Left lung (tissue), 10 donors: ENCODE results near the gene TSFM. TPM values are rescaled to one million over a fixed set of nuclear protein-coding genes. Genes with fewer than 3 reads are reported as not detected.

Source experiments
- ATAC-seq: fragments of 200-7000 bp; cut with Tn5 transposase; one replicate; pipeline ENCODE4 v1.9.1; 2020; ENCODE audit warnings: moderate library complexity
- DNase-seq, 4 donors: peaks; one replicate each; pipeline ENCODE4 v3.0.0-alpha.2; 2013 to 2020
- H3K27ac ChIP-seq, 2 donors: fragments of 200-600 bp; sonication (generic) in 1 of 2; one replicate each; pipeline versions ENCODE4 v1.5.0 to v1.8.0; 2020 to 2021
- H3K27me3 ChIP-seq, 2 donors: fragments of 200-600 bp; sonication (generic) in 1 of 2; one replicate each; pipeline versions ENCODE4 v1.5.0 to v1.8.0; 2020 to 2021
- H3K36me3 ChIP-seq, 2 donors: fragments of 200-600 bp; sonication (generic) in 1 of 2; one replicate each; pipeline versions ENCODE4 v1.5.0 to v1.8.0; 2020 to 2021
- H3K4me1 ChIP-seq, 2 donors: fragments of 200-600 bp; one replicate each; pipeline ENCODE4 v1.8.0; 2021
- H3K4me3 ChIP-seq, 2 donors: fragments of 200-600 bp; sonication (generic) in 1 of 2; one replicate each; pipeline versions ENCODE4 v1.5.0 to v1.8.0; 2020 to 2021; ENCODE audit warnings: mild to moderate bottlenecking in 1 of 2
- H3K9me3 ChIP-seq, 2 donors: fragments of 200-600 bp; sonication (generic) in 1 of 2; one replicate each; pipeline versions ENCODE4 v1.5.0 to v1.8.0; 2020 to 2021
- intact Hi-C, 2 donors: fragments of 100-400 bp; cut with DNase I; formaldehyde crosslinking; loops; one replicate each; pipeline versions ENCODE4 v1.11.2 to v1.14.2; 2022
- polyA plus RNA-seq, 6 donors: library from polyadenylated mRNA; unstranded; fragments of 120-200 nt; gene quantifications; one replicate each; pipeline ENCODE4 v1.2.1, GENCODE V29; 2013; ENCODE audit not compliant: insufficient read length in 6 of 6
- total RNA-seq, 2 donors: library from RNA; stranded (reverse); fragmentation: NEBNext Ultra II Directional; extraction: Animal tissue kit (Norgen Biotek cat#: 25700); gene quantifications; one replicate each; pipeline ENCODE4 v1.2.1, GENCODE V29; 2021
- TF ChIP-seq, protein P1 (sequence below), 2 donors: fragments of 200-600 bp; sonication (generic) in 1 of 2; IDR thresholded peaks; one replicate each; pipeline versions ENCODE4 v1.5.0 to v1.8.0; 2021; ENCODE audit warnings: antibody characterized with exemption in 2 of 2
- donor health status: DM: no; HTN: yes; CAD: no.
- donor health status: DM: no; HTN: no; CAD: no.

TSFM gene
- total and polyA plus RNA-seq, 8 donors = 25.6 to 35.3 (median 30.7) TPM

DNA sequence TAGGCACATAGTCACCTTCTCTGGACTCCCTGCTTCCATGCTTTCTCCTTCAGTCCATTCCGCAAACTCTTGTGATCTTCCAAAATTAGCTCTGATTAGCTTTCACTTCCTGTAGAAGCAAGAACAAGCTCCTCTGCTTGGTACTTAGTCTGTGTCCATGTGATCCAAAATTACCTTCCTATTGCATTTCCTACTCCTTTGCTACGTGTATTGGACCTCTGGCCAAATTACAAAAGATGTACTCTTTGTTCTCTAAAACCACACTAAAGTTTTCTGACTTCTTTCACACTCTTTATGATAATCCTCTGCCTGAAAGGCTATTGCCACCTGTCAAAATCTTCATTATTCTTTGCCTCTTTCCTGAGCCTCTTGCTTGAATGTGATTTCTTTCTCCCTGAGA is 786 bp upstream of the TSFM start:
- no peak overlapping the region for H3K4me3 ChIP-seq
- no peak for ATAC-seq
- H3K4me1 ChIP-seq = peaks cover 10 to 33% of the 10 kb centered on the region in 2 donors
- no peaks in the 10 kb centered on the region for H3K27me3 ChIP-seq
- TF ChIP-seq, protein P1, sequence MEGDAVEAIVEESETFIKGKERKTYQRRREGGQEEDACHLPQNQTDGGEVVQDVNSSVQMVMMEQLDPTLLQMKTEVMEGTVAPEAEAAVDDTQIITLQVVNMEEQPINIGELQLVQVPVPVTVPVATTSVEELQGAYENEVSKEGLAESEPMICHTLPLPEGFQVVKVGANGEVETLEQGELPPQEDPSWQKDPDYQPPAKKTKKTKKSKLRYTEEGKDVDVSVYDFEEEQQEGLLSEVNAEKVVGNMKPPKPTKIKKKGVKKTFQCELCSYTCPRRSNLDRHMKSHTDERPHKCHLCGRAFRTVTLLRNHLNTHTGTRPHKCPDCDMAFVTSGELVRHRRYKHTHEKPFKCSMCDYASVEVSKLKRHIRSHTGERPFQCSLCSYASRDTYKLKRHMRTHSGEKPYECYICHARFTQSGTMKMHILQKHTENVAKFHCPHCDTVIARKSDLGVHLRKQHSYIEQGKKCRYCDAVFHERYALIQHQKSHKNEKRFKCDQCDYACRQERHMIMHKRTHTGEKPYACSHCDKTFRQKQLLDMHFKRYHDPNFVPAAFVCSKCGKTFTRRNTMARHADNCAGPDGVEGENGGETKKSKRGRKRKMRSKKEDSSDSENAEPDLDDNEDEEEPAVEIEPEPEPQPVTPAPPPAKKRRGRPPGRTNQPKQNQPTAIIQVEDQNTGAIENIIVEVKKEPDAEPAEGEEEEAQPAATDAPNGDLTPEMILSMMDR (IDR thresholded peaks at IDR 0.05) = no peak
- peaks cover 8 to 25% of the 10 kb centered on the region in 2 donors for H3K36me3 ChIP-seq
- peak overlapping the region in 1 of 2 donors; percentile 74 for H3K27ac ChIP-seq
- intact Hi-C loops = no loop called here
- no peak for DNase-seq
- H3K9me3 ChIP-seq = no peaks in the 10 kb centered on the region

GRCh38 chr12:57782243-57782607 is 362 bp upstream of the TSFM start:
- TF ChIP-seq, protein P1 (IDR thresholded peaks at IDR 0.05) = no peak
- Histone ChIP-seq H3K9me3 (no peaks in the 10 kb centered on the region), H3K27ac (peak overlapping the region in 1 of 2 donors; percentile 74), H3K4me1 (peaks cover 10 to 33% of the 10 kb centered on the region in 2 donors), H3K4me3 (peak overlapping the region in 1 of 2 donors; percentile 91), H3K27me3 (no peaks in the 10 kb centered on the region), H3K36me3 (peaks cover 8 to 29% of the 10 kb centered on the region in 2 donors)
- no peak for DNase-seq
- intact Hi-C loops = no loop called here
- ATAC-seq = no peak

DNA sequence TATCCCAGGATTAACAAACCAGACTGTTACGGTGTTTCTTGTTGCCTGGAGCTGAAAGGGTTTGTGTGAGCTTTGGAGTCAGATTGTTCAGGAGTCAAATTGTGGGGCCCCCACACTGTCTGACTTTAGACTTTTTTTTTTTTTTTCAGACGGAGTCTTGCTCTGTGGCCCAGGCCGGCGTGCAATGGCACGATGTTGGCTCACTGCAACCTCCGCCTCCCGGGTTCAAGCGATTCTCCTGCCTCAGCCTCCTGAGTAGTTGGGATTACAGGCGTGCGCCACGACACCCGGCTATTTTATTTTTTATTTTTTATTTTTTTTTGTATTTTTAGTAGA is 847 bp downstream of the TSFM start:
- intact Hi-C loops = no loop called here
- TF ChIP-seq, protein P1 (IDR thresholded peaks at IDR 0.05) = no peak
- H3K4me3 ChIP-seq = peak overlapping the region; percentile 83 to 91
- H3K4me1 ChIP-seq = peaks cover 10 to 33% of the 10 kb centered on the region in 2 donors
- H3K9me3 ChIP-seq = no peaks in the 10 kb centered on the region
- no peak for ATAC-seq
- no peak for DNase-seq
- H3K36me3 ChIP-seq = peaks cover 8 to 41% of the 10 kb centered on the region in 2 donors
- no peak overlapping the region for H3K27ac ChIP-seq
- no peaks in the 10 kb centered on the region for H3K27me3 ChIP-seq

GRCh38 chr12:57783861-57784260 is 1.3 kb downstream of the TSFM start:
- ATAC-seq (no peak), DNase-seq (no peak)
- Histone ChIP-seq H3K27ac (no peak overlapping the region), H3K4me1 (peaks cover 10 to 33% of the 10 kb centered on the region in 2 donors), H3K4me3 (peak overlapping the region in 1 of 2 donors; percentile 91), H3K27me3 (no peaks in the 10 kb centered on the region), H3K9me3 (no peaks in the 10 kb centered on the region), H3K36me3 (peaks cover 8 to 45% of the 10 kb centered on the region in 2 donors)
- TF ChIP-seq, protein P1 (IDR thresholded peaks at IDR 0.05) = no peak
- intact Hi-C loops = no loop called here

- Histone ChIP-seq H3K4me3 (no peak overlapping the region), H3K4me1 (peaks cover 0 to 28% of the 10 kb centered on the region in 2 donors), H3K27ac (peak overlapping the region; percentile 18 to 60), H3K36me3 (peaks cover 1 to 88% of the 10 kb centered on the region in 2 donors), H3K27me3 (no peaks in the 10 kb centered on the region), H3K9me3 (no peaks in the 10 kb centered on the region)
- ATAC-seq (peak; percentile 47), DNase-seq (no peak)
- TF ChIP-seq, protein P1 (IDR thresholded peaks at IDR 0.05) = no peak
- intact Hi-C loops = no loop called here
Observed at GRCh38 chr12:57793920-57794319, 11.3 kb downstream of the TSFM start.
